ENCODE results near the gene CGGBP1.

DNA sequence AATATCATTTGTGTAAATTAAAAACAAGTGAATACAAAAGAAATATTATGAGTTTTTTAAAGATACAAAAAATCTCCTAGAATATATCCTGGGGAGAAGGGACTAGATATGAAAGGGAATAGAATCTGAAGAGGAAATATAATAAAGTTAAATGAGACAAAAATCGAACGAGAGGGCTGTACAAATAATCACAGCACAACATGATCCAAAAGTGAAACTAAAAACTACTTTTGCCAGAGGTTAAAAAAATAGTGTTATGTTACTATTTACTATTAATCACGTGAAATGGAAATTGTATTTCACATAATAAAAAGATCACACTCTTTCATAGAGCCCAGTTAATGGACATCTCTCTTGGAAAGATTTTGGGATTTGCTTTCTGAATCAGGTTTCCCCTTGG lies 28.6 kb downstream of the CGGBP1 start:
- TF ChIP-seq, protein P1, sequence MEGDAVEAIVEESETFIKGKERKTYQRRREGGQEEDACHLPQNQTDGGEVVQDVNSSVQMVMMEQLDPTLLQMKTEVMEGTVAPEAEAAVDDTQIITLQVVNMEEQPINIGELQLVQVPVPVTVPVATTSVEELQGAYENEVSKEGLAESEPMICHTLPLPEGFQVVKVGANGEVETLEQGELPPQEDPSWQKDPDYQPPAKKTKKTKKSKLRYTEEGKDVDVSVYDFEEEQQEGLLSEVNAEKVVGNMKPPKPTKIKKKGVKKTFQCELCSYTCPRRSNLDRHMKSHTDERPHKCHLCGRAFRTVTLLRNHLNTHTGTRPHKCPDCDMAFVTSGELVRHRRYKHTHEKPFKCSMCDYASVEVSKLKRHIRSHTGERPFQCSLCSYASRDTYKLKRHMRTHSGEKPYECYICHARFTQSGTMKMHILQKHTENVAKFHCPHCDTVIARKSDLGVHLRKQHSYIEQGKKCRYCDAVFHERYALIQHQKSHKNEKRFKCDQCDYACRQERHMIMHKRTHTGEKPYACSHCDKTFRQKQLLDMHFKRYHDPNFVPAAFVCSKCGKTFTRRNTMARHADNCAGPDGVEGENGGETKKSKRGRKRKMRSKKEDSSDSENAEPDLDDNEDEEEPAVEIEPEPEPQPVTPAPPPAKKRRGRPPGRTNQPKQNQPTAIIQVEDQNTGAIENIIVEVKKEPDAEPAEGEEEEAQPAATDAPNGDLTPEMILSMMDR (IDR thresholded peaks at IDR 0.05; ENCODE audit: low read depth, low read length, poor library complexity, severe bottlenecking), result no peak
- no peak for TF ChIP-seq EZH2phosphoT487 (IDR thresholded peaks at IDR 0.05; ENCODE audit: borderline replicate concordance, low read length)
